ENCODE data around the gene PTGER3. TPM values are rescaled to one million over a fixed set of nuclear protein-coding genes. Genes with fewer than 3 reads are reported as not detected.

The PTGER3 gene
- total RNA-seq, 1 donor from 2014 or later: 0.64 TPM

DNA sequence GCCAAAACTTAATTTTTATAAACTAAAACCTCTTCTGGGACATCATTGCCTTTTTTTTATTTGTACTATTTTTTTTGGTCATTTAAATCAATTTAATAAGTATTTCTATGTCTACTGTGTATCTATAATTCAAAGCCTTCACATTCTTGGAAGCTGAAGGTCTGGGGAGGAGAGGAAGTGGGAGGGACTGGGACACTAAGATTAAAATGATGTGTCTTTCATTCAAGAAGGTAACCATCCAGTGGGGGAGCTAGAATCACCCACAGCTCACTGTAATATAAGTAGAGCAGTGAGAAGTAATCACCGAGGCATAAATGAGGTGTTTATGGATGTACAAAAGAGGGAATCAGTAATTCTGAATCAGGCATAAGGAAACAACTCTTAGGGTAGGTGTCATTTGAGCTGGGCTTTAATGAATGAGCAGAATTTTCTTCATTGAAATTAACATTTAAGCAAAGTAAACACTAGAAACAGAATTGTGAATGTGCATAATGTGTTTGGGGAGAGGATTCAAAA, 52.8 kb downstream of the PTGER3 start:
- no peaks in the 10 kb centered on the region for H3K36me3 ChIP-seq (ENCODE audit: insufficient read depth, low read length)
- H2AFZ ChIP-seq (ENCODE audit: low read depth, low read length): no peak overlapping the region
- no peaks in the 10 kb centered on the region for H3K79me2 ChIP-seq (ENCODE audit: insufficient read depth, low read length)
- no peaks in the 10 kb centered on the region for H3K27me3 ChIP-seq (ENCODE audit: insufficient read depth, low read length)
- FAIRE-seq (no peak), DNase-seq (ENCODE audit: low read depth) (no peak)
- no peak overlapping the region for H3K9ac ChIP-seq (ENCODE audit: low read length)
- H4K20me1 ChIP-seq (ENCODE audit: insufficient read depth, low read length): no peaks in the 10 kb centered on the region
- no peak overlapping the region for H3K27ac ChIP-seq (ENCODE audit: low read depth, low read length)
- Mint-ChIP-seq H3K9me3 (ENCODE audit: unreplicated experiment) (peaks cover 2% of the 10 kb centered on the region), H3K36me3 (ENCODE audit: low read depth, unreplicated experiment) (no peaks in the 10 kb centered on the region), H3K27me3 (ENCODE audit: low read depth, unreplicated experiment) (peaks cover 5% of the 10 kb centered on the region), H3K4me3 (ENCODE audit: unreplicated experiment) (no peak overlapping the region), H3K4me1 (ENCODE audit: low read depth, unreplicated experiment) (no peaks in the 10 kb centered on the region), H3K27ac (ENCODE audit: unreplicated experiment) (no peak overlapping the region)
- TF ChIP-seq, protein P1, sequence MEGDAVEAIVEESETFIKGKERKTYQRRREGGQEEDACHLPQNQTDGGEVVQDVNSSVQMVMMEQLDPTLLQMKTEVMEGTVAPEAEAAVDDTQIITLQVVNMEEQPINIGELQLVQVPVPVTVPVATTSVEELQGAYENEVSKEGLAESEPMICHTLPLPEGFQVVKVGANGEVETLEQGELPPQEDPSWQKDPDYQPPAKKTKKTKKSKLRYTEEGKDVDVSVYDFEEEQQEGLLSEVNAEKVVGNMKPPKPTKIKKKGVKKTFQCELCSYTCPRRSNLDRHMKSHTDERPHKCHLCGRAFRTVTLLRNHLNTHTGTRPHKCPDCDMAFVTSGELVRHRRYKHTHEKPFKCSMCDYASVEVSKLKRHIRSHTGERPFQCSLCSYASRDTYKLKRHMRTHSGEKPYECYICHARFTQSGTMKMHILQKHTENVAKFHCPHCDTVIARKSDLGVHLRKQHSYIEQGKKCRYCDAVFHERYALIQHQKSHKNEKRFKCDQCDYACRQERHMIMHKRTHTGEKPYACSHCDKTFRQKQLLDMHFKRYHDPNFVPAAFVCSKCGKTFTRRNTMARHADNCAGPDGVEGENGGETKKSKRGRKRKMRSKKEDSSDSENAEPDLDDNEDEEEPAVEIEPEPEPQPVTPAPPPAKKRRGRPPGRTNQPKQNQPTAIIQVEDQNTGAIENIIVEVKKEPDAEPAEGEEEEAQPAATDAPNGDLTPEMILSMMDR (IDR thresholded peaks at IDR 0.05; ENCODE audit: insufficient read depth, low read depth, low read length): no peak
- no peak for TF ChIP-seq EZH2 (IDR thresholded peaks at IDR 0.05; ENCODE audit: insufficient read depth, low read length)
- no peaks in the 10 kb centered on the region for H3K4me1 ChIP-seq (ENCODE audit: insufficient read depth, low read length)
- H3K4me3 ChIP-seq (ENCODE audit: insufficient read depth, low read depth, low read length): no peak overlapping the region
- no peaks in the 10 kb centered on the region for H3K9me3 ChIP-seq (ENCODE audit: insufficient read depth, low read depth, low read length)
- no peak overlapping the region for H3K4me2 ChIP-seq (ENCODE audit: low read length)

DNA sequence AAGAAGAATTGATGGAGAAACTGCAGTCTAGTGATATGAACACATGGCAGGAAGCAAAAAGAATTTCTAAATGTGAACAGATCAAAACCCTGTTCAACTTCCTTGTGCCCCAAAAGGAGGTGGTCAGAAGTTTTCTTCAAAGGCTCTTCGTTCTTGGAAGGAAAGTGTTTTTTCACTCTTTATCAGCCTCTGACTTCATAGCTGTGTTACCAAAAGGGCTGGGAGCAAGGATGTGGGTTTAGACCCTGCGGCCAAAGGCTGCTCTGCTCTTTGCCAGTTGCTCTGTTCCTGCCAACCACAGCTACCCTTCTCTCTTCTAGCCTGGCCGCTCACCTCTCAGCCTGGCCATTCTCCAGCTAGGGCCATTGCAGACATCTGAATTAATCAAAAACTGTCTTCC, 53.8 kb downstream of the PTGER3 start:
- Histone ChIP-seq H2AFZ (ENCODE audit: low read depth, low read length) (no peak overlapping the region), H3K27me3 (ENCODE audit: insufficient read depth, low read length) (no peaks in the 10 kb centered on the region), H3K4me2 (ENCODE audit: low read length) (no peak overlapping the region), H4K20me1 (ENCODE audit: insufficient read depth, low read length) (no peaks in the 10 kb centered on the region), H3K4me3 (ENCODE audit: insufficient read depth, low read depth, low read length) (no peak overlapping the region), H3K9me3 (ENCODE audit: insufficient read depth, low read depth, low read length) (no peaks in the 10 kb centered on the region), H3K9ac (ENCODE audit: low read length) (no peak overlapping the region), H3K79me2 (ENCODE audit: insufficient read depth, low read length) (no peaks in the 10 kb centered on the region), H3K36me3 (ENCODE audit: insufficient read depth, low read length) (no peaks in the 10 kb centered on the region), H3K27ac (ENCODE audit: low read depth, low read length) (no peak overlapping the region), H3K4me1 (ENCODE audit: insufficient read depth, low read length) (no peaks in the 10 kb centered on the region)
- DNase-seq (ENCODE audit: low read depth) (no peak), FAIRE-seq (no peak)
- H3K4me3 Mint-ChIP-seq (ENCODE audit: unreplicated experiment): no peak overlapping the region
- H3K27me3 Mint-ChIP-seq (ENCODE audit: low read depth, unreplicated experiment): peaks cover 5% of the 10 kb centered on the region
- H3K36me3 Mint-ChIP-seq (ENCODE audit: low read depth, unreplicated experiment): no peaks in the 10 kb centered on the region
- H3K4me1 Mint-ChIP-seq (ENCODE audit: low read depth, unreplicated experiment): no peaks in the 10 kb centered on the region
- peaks cover 2% of the 10 kb centered on the region for H3K9me3 Mint-ChIP-seq (ENCODE audit: unreplicated experiment)
- no peak overlapping the region for H3K27ac Mint-ChIP-seq (ENCODE audit: unreplicated experiment)
- no peak for TF ChIP-seq EZH2 (IDR thresholded peaks at IDR 0.05; ENCODE audit: insufficient read depth, low read length)
- TF ChIP-seq, protein P1 (IDR thresholded peaks at IDR 0.05; ENCODE audit: insufficient read depth, low read depth, low read length): no peak

DNA sequence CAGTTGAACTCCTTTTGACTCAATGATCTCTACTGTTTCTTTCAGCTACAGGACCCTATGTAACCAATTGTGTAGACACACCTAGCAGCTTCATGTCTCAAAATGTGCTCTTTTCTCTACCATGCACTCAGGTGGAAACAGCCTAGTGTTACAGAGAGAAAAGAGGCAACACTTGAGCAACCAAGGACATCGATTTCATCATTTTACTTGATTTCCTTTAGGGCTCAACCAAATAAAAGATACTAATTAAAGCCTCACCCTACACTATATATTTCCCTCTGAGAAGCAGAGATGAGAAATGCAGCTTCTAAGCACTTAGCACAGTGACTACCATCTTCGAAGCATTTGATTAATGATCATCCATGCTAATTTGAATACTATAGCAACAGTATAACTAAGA, 55.1 kb downstream of the PTGER3 start:
- Histone ChIP-seq H2AFZ (ENCODE audit: low read depth, low read length) (no peak overlapping the region), H4K20me1 (ENCODE audit: insufficient read depth, low read length) (no peaks in the 10 kb centered on the region)
- no peak overlapping the region for H3K27ac Mint-ChIP-seq (ENCODE audit: unreplicated experiment)

More for the DNA sequence above, 55.1 kb downstream of the PTGER3 start:
- H3K27me3 Mint-ChIP-seq (ENCODE audit: low read depth, unreplicated experiment): peaks cover 5% of the 10 kb centered on the region
- FAIRE-seq (no peak), DNase-seq (ENCODE audit: low read depth) (no peak)
- Histone ChIP-seq H3K79me2 (ENCODE audit: insufficient read depth, low read length) (no peaks in the 10 kb centered on the region), H3K27me3 (ENCODE audit: insufficient read depth, low read length) (no peaks in the 10 kb centered on the region), H3K4me1 (ENCODE audit: insufficient read depth, low read length) (no peaks in the 10 kb centered on the region), H3K9me3 (ENCODE audit: insufficient read depth, low read depth, low read length) (no peaks in the 10 kb centered on the region), H3K9ac (ENCODE audit: low read length) (no peak overlapping the region), H3K36me3 (ENCODE audit: insufficient read depth, low read length) (no peaks in the 10 kb centered on the region), H3K27ac (ENCODE audit: low read depth, low read length) (no peak overlapping the region), H3K4me3 (ENCODE audit: insufficient read depth, low read depth, low read length) (no peak overlapping the region), H3K4me2 (ENCODE audit: low read length) (no peak overlapping the region)
- TF ChIP-seq, protein P1 (IDR thresholded peaks at IDR 0.05; ENCODE audit: insufficient read depth, low read depth, low read length): no peak
- TF ChIP-seq EZH2 (IDR thresholded peaks at IDR 0.05; ENCODE audit: insufficient read depth, low read length): no peak
- H3K4me3 Mint-ChIP-seq (ENCODE audit: unreplicated experiment): no peak overlapping the region
- no peaks in the 10 kb centered on the region for H3K36me3 Mint-ChIP-seq (ENCODE audit: low read depth, unreplicated experiment)
- H3K4me1 Mint-ChIP-seq (ENCODE audit: low read depth, unreplicated experiment): no peaks in the 10 kb centered on the region
- H3K9me3 Mint-ChIP-seq (ENCODE audit: unreplicated experiment): peaks cover 2% of the 10 kb centered on the region
